HG03457 (cell line): ENCODE results near the gene KLHDC4.
"Not testable (repeated sequence)": the region's sequence is repeated elsewhere in the genome, so short reads cannot be mapped to it uniquely, and the experiment has no call there.

ENCODE experiments used
- ATAC-seq: cut with Tn5 transposase; IDR thresholded peaks from one replicate; pipeline ENCODE4 v1.9.1; 2021; ENCODE audit warnings: moderate number of reproducible peaks; ENCODE audit not compliant: unreplicated experiment

Gene KLHDC4

DNA sequence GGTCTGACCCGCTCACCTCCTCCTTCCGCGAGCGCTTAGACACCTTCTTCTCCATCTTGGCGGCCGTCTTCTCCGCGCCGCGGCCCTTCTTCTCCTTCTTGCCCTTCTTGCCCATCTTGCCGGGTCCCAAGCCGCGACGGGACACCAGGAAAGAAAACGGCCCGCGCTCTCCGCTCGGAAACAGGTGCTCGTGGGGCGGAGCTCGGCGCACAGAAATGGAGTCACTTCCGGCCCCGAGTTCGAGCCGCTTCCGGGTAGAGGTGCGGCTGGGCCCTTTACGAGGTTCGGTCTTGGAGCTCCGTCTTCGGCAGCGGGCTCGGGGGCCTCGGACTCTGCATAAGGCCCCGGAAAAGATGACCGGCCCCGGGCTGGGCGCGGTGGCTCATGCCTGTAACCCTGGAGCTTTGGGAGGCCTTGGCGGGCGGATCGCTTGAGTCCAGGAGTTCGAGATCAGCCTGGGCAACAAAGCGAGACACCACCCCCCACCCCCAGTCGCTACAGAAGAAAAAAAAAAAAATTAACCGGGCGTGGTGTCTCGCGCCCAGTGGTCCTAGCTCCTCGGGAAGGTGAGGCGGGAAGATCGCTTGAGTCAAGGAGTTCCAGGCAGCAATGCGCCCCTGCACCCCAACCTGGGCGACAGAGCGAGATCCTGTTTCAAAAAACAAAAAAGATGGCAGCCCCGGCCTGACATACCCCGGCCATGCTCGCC is at the start of gene KLHDC4:
TSS of gene KLHDC4 (minus strand) at position 211 of the 709 bp plus-strand sequence. CDS start at position 115, 96 bp downstream.
- ATAC-seq, result no peak

DNA sequence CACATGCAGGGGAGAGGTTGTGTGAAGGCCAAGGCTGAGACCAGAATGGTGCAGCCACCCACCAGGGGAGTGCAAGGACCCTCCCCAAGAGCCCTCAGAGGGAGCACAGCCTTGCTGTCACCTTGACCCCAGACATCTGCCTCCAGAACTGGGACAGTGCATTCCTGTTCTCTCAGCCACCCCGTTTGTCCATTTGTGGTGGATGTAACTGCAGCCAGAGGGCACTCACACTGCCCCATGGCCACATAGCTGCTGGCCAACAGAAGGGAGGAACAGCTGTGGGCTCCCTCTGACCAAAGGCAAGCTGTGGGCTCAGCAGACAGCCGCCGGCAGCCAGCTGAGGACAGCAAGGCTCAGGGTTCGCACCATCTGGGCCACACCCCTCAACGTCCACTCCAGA is 49.8 kb upstream of the KLHDC4 start:
- no peak for ATAC-seq

DNA sequence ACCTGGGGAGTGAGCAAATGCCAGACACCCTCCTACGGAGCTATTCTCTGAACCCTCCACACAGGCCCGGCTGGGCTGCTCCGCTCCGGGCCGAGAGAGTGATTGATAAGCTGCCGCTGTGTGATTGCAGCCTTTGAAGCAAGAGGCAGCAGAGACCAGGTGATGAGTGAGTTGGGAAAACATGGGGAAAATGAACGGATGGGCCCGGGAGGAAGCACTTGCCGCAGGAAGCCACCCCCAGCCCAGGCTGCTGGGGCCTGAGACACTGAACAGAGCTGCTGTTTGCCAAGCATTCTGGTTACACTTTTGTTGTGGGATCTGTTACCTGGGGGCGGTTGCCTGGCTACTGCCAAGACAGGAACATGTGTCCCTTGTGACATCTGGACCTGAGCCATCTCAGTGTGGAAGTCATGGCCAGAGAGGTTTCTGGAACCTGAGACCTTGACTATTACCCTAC is 46.4 kb upstream of the KLHDC4 start:
- ATAC-seq, result no peak

DNA sequence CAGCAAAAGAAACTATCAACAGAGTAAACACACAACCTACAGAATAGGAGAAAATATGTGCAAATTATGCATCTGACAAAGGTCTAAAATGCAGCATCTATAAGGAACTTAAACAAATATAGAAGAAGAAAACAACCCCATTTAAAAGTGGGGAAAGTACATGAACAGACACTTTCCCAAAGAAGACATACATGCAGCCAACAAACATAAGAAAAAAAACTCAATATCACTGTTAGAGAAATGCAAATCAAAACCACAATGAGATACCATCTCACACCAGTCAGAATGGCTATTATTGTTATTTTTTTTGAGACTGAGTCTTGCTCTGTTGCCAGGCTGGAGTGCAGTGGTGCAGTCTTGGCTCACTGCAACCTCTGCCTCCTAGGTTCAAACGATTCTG is 45.7 kb upstream of the KLHDC4 start:
- ATAC-seq, result not testable (repeated sequence)

DNA sequence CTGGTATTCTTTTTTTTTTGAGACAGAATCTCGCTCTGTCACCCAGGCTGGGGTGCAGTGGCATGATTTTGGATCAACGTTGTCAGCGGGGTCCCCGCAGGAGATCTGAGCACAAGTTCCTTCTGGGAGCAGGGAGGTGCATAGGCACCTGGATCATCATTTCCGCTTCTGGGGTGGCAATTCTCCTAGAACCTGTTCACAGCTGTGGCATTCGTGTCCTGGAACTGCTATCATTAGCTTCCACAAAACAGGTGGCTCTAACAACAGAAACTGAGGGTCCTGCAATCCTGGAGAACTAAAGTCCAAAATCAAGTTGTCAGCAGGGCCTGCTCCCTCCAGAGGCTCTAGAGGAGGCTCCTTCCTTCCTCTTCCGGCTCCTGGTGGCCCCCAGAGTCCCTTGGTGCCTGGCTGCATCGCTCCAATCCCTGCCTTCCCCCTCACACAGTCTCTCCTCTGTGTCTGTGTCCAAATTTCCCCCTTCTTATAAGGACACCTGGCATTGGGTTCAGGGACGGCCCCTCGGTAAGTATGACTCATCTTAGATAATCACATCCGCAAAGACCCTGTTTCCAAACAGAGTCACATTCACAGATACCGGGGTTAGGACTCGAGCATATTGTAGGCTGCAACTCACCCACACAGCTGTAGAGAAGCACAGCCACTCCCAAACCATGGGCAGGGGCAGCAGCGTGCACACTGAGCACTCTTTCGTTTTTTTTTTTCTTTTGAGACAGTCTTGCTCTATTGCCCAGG is 43.5 kb upstream of the KLHDC4 start:
- ATAC-seq, result peak; percentile 32

DNA sequence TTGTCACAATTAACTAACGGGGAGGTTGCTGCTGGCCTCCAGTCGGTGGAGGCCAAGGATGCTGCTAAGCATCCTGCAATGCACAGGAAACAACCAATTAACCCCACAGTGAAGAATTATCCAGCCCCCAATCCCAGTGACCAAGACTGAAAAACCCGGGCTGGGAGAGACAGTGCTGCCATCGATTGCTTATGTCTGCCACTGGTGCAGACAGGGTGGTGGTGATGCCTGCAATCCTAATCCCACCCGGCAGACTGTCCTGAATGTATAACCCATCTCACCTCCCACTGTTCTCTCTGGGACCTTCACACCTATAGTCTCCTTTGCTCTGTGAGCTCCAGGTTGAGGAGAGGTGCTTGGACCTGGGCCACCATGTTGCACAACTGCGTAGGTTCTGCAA is 42.3 kb upstream of the KLHDC4 start:
- no peak for ATAC-seq

DNA sequence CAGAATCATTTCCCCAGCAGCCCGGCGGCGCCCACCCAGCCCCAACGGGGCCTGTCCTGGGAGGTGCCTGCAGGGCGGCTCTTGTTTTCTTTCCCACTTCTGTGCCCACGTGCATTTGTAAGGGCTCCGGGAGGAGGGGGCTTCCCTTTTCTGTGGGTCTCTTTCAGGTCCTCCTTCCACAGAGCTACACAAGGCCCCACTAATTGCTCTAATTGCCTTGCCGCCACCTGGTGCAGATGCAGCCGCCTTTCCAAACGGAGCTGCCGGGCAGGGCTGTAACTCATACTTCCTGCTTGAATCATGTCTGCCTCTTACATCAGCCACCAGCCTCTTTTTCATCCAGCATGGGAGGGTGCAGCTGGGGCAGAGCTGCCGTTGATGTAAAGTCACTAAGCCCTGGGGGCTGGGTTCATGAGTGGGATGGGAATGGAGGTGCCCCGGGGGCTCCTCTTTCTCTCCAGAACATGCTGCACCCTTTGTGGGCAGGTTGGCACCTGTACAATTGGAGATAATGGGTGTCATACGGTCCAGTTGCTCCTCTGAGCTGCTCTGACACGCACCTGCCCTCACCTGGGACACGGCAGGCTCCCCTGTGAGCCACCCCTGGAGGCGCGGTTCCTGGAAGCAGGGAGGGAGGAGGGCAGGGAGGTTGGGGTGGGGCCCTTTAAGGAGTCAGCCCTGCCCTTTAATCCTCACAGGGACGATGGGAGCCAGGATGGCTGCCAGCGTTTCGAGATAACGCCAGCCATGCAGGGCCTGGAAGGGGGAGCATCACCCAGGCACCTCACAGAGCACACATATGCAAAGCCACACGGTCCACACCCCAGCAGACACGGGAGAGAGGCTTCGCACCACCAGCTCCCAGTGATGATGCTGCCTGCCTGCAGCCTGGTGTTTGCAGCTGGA is 41.1 kb upstream of the KLHDC4 start:
- ATAC-seq, result no peak

DNA sequence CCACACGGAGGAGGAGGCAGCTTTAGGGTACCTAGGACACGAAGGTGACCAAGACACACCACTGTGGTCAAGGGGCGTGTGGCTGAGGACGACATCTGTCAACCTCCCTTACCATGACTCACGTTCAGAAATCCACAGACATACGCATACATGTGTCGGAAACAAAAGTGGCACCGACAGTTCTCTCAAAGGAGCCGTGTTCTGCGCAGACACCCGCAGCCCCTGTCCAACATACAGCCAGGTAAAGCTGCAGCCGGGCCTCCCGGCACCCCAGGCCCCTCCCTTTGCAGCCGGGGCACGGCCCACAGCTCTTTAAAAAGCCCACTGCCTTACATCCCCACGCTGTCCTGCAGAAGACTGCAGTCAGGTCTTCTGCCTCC is 40.5 kb upstream of the KLHDC4 start:
- no peak for ATAC-seq

DNA sequence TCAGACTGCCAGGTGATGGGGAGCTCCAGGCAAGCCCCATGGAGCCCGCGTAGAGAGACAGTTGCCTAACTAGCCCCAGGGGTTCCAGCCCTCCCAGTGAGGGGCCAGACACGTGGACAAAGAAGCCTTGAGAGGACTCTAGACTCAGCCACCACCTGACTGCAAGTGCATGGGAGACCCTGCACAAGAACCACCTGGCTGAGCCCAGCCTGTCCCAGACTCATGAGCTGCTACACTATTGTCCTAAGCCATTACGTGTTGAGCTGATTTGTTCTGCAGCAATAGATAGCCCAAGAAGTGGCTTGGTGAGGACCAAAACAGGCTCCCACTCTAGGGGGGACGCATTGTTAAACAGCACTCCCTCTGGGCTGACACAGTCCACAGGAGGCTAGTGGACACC is 37.6 kb upstream of the KLHDC4 start:
- no peak for ATAC-seq

DNA sequence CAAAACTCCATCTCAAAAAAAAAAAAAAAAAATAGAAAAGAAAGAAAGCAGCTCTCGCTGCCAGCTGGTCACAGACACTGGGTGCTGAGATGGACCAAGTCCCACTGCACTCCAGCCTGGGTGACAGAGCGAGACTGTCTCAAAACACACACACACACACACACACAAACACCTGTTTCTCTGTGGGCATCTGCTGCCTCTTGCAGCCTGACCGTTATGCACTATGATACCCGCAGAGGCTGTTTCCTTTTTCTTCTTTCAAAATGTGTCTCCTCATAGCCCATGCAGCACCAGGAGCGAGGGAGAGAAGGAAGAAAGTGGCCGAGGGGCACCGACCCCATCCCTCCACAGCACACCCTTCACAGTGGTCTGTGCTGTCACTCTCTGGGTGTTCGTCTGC is 36.9 kb upstream of the KLHDC4 start:
- ATAC-seq, result no peak

DNA sequence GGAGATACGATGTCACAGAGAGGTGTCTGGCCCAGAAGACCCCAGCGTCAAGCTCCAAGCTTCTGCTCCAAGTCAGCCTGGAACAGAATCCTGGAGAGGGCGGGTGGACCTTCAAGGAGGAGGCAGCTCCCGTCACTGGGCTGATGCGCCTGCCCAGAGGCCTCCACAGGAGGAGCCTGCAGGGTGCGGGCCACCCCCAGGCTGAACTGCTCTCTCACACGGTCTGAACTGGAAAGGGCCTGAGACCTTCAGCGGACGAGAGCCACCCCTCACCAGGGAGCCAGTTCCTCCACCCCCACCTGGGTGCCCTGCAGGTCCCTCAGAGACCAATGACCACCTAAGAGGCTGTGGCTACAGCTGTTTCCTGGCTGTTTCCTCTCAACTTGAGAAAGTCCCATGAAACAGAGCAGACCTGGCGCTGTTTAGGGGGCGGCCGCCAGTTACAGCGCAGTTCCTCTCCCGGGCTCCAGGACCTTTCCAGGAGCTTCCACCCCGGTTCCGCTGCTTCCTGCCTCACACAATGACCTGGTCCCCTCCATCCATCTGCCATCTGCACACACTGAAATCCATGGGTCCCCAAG is 36.0 kb upstream of the KLHDC4 start:
- ATAC-seq, result no peak

DNA sequence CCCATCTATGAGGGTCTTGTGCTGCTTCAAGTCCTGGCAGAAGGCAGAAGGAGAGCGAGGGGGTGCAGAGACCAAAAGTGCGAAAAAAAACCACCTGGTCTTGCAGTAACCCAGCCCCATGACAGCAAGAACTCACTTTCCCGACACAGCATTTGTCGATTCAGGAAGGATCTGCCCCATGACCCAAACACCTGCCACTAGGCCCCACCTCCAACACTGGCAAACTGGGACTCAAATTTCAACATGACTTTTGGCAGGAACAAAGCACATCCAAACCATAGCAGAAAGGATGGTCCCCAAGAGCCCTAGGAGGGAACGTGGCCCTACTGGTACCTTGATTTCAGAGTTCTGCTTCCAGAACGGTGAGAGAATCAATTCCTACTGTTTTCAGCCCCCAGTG is 34.7 kb upstream of the KLHDC4 start:
- ATAC-seq, result no peak

DNA sequence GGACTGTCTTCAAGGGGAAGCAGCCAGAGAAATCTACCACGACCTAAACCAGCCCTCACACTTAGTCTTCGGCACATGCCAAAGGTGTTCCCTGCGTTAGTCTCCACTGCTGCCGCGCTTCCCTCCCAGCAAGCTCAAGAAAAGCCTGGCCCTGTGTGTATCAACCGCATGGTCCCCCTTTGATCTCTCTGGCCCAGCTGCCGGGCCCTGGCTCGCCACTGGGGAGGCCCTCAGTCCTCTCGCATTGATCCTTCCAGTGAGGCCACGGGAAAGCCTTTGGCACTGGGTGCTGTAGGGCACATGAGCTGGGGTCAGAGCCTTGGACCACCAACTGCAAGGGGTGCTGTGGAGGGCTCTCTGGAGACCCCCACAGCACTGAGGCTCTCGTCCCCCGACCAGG is 29.6 kb upstream of the KLHDC4 start:
- ATAC-seq, result no peak

DNA sequence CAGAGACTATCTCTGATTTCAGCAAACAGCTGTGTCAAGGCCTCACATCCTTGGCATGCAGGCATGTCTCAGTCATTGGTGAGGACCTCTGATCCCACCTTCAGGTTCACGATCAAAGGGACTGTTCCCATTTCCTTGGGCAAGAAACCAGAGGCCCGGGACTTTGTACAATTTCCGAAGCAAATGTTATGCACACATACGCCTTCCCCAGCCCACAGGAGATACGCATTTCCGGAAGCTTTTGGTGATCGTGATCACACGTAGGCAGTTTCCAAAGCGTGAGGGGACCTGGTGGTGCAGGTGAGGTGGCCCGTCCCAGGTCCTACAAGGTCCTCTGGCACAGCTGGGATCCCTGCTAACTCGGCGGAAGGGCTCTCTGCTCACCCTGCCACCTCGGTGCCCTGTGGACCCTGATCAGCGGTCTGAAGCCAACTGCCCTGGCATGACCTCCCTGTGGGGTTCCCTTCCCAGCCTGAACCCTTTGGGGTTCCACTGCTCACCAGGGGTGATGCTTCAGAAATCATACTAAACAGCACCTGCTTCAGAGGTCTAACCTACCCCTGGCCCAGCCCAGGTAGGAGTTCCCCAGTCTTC is 28.8 kb upstream of the KLHDC4 start:
- no peak for ATAC-seq

DNA sequence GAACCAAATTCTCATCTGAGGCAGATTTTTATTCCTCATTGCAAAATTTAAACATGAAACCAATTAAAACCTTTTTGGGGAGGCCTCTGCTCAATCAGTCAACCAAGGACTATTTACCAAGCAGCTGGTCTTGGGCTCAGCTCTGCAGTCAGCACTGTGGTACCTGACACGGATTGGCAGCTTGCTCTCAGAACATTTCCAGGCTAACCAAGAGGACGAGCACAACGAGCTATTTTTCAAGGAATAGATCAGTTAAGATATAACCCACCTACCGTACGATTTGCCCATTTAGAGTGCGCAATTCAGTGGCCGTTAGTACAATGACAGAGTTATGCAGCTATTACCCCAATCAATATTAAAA is 26.4 kb upstream of the KLHDC4 start:
- ATAC-seq, result no peak

DNA sequence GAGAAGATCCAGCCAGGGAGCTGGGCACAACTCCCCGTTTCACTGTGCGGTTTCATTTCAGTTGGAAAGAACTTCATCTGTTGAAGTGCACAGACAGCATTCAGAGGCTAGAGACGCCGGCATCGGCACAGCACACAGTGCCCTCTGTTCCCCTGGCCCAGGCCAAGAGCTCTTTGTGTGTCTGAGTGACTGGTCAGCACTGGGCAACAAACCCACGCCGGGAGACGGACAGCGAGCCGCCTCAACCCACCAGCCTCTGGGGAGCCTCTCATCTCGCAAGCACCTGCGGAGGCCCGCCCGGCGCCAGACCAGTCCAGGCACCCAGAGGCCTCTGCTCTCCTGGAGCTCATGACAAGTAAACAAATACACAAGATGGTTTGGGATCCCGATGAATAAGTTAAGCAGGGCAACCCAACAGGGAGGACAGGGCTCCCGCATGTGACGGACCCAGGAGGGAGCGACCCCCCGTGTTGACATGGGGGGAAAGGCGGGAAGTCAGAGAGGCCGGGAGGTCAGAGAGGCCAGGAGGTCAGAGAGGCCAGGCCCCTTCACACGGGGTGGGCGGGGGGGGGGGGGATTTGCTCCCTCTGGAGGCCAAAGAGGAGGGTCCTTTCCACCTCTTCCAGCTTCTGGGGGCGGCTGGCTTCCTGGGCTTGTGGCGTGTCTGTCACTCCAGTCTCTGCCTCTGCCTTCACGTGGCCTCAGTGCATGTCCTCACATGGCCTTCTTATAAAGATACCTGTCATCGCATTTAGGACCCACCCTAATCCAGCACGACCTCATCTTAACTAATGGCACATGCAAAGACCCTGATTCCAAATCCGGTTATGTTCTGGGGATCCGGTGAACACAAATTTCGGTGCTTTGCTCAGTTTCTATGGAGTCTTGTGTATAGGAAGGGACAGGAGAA is 25.8 kb upstream of the KLHDC4 start:
- ATAC-seq, result no peak

DNA sequence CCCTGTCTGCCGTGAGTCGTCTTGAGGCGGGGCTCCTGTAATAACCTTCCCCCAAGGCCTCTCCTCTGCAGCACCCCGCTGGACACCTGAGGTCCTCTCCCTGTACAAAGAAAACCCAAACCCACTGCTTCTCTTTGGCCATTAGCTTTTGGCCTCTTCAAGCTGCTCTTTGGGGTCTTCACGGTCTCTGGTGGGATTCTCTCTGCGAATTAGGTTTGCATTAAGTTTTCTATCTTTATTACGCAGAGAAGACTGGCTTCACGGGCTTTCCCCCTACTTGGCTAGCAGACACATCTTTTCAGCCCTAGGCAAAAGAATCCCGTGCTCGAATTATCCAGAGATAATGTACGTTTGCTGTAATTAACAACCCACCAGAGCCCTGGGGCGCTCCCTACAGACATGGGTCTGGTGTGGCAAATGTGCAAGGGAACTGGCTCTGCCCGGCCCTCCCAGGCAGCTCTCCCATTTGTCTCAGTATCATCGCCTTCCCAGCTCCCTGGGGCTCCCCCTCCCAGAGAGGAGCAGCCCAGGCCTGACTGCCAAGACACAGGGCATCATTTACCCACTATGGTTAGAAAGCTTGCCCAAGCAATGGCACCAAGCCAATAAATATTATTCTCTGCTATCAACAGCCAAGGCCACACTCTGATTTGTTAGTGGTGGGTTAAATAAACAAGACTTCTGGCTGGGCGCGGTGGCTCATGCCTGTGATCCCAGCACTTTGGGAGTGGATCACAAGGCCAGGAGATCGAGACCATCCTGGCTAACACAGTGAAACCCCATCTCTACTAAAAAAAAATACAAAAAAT is 24.7 kb upstream of the KLHDC4 start:
- ATAC-seq, result no peak

DNA sequence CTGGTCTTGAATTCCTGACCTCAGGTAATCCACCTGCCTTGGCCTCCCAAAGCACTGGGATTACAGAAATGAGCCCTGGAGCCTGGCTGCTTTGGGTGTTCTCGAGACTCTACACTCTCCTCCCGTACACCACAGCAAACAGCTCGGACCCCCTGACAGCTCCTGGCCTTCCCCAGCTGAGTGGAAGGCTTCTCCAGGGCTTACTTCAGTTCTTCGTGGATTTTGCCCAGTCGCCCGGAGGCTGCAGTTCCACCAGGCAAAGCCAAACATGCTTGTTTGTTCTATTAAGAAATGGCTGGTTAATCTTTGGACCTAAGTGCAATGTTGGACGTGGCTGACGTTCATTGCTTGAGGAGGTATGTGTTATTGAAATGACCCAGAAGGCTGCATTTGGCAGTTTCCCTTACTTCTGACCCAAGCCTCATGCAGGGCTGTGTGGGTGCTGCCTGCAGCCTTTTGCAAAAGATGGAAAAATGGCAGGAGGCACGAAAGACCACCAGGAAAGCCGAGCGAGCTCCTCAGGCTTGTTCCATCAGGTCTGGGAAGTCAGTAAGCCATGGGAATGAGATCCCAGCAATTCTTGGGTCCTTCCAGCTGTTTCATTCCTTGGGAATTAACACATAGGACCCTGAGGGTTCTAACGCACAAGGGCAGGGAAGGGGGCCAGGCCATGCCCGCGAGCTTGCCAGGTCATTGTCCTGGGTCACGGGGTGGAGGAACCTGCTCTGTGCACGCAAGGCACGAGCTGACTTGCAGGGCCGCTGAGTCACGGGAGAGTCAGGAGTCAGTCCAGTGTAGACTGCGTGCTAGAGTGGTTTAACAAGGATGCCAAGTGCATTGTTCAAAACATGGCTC is 23.9 kb upstream of the KLHDC4 start:
- ATAC-seq, result no peak
